GM12872 (cell line): Measurements from ENCODE around the gene RBPJ.

ENCODE experiments used
- TF ChIP-seq, protein P1 (sequence below): IDR thresholded peaks from 3 replicates; pipeline ENCODE4 v1.5.1; 2011; ENCODE audit warnings: low read depth, mild to moderate bottlenecking, low read length, moderate library complexity; ENCODE audit not compliant: insufficient read depth

Gene RBPJ

GRCh38 chr4:26296021-26296420 is 24.8 kb upstream of the RBPJ start:
- TF ChIP-seq, protein P1, sequence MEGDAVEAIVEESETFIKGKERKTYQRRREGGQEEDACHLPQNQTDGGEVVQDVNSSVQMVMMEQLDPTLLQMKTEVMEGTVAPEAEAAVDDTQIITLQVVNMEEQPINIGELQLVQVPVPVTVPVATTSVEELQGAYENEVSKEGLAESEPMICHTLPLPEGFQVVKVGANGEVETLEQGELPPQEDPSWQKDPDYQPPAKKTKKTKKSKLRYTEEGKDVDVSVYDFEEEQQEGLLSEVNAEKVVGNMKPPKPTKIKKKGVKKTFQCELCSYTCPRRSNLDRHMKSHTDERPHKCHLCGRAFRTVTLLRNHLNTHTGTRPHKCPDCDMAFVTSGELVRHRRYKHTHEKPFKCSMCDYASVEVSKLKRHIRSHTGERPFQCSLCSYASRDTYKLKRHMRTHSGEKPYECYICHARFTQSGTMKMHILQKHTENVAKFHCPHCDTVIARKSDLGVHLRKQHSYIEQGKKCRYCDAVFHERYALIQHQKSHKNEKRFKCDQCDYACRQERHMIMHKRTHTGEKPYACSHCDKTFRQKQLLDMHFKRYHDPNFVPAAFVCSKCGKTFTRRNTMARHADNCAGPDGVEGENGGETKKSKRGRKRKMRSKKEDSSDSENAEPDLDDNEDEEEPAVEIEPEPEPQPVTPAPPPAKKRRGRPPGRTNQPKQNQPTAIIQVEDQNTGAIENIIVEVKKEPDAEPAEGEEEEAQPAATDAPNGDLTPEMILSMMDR = no peak

DNA sequence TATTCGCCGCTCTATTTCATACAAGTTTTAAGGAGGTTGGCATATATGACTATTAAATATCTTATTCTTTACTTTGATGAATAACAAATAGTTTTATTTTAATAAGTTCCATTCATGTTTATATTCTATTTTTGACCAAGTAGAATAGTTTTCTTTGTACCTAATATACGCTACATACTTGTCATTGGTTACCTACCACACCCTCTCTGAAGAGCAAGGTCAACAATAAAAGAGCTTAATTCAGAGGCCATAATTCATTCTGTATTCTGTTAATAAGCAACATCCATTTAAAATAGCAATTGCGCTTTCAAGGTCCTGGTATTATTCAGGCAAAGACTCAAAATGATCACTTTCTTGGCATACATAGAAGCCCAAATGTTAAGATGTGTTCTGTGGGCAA is 24.3 kb upstream of the RBPJ start:
- TF ChIP-seq, protein P1 = no peak

DNA sequence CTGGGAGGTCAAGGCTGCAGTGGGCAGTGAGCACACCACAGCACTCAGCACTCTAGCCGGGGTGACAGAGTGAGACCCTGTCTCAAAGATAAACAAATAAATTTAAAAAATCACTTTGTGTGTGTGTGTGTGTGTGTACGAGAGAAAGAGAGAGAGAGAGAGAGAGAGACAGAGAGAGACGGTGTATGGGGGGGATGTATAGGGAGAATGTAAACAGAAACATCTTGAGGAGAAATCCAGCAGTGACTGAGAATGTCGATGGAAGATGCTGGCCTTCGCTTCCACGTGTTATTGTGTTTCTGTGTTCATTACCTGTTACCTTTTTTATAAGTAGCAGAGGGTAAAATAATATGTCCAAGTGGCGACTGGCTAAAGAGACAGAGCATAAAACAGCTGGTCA is 23.6 kb upstream of the RBPJ start:
- TF ChIP-seq, protein P1 = no peak

DNA sequence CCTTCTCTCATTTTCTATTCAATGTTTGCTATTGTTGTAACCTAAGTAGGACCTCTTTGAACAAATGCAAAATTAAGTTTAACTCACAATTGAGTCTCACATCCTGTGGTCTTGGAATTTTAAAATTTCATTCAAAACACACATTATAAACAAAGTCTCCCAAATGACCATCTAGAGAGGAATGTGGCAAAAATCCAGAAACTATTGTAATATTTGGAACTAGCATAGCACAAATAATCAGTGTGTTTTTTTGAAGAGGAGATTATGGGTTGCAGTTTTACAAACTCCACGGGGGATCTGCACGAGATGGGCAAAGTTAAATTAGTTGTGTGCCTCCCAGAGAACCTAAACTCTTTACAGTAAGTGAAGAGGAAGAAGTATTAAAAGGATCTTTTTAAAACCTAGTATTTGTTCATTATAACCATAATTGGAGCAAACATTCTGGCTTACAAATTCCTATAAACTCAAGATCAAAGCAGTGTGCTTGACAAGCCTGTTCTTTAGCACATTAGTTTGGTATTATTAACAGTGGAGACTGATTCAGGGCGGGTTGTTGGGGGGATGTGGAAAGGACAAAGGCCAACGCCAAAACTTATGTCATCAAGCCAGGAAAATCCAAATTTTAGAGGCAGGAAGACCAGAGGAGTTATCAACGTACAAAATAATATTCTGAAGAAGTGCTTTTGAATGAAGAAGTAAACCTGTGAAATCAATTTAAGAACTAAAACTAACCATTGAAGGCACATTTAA is 22.4 kb upstream of the RBPJ start:
- TF ChIP-seq, protein P1 = no peak

DNA sequence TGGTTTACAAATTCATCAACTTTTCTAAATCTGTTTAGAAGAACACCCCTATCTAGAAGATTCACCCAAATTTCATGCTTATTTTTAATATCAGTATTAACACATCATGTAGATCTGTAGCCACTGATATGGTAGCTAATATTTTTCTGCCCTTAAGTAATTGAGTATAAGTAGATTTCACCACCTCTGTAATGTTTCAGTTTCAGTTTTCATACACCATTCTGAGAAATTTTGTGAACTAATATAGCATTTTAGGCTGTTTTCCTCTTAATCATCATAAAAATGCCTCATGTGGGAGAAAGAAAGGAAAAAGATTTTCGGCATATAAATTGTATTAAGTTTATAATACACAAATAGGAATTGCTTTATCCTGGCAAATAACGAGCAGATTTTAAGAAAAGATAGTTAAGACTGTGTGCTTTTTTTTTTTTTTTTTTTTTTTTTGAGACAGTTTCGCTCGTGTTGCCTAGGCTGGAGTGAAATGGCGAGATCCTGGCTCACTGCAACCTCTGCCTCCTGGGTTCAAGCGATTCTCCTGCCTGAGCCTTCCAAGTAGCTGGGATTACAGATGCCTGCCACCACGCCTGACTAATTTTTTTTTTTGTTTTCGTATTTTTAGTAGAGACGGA is 21.4 kb upstream of the RBPJ start:
- TF ChIP-seq, protein P1 = no peak

GRCh38 chr4:26300314-26301307 is 20.2 kb upstream of the RBPJ start:
- TF ChIP-seq, protein P1 = no peak
